Fibroblast of villous mesenchyme (primary cell): ENCODE measurements around the gene PTS. TPM values are rescaled to one million over a fixed set of nuclear protein-coding genes. Genes with fewer than 3 reads are reported as not detected.

Experiments
- DNase-seq: peaks from one replicate; pipeline ENCODE4 v3.0.0-alpha.2; 2010; ENCODE audit warnings: low read depth
- H3K4me3 ChIP-seq: 2 replicates; pipeline ENCODE4 v1.5.1; 2011; ENCODE audit warnings: low read depth, mild to moderate bottlenecking, low read length
- total RNA-seq: library from RNA; depleted of rRNA; stranded (reverse); fragments of >200 nt; gene quantifications from 2 replicates; pipeline ENCODE4 v1.2.3, GENCODE V29; 2012
- TF ChIP-seq, protein P1 (sequence below): IDR thresholded peaks from 2 replicates; pipeline ENCODE4 v1.5.1; 2012; ENCODE audit warnings: low read depth, mild to moderate bottlenecking, low read length; ENCODE audit not compliant: insufficient read depth

The PTS gene
- total RNA-seq, 1 donor = 67.8 TPM

DNA sequence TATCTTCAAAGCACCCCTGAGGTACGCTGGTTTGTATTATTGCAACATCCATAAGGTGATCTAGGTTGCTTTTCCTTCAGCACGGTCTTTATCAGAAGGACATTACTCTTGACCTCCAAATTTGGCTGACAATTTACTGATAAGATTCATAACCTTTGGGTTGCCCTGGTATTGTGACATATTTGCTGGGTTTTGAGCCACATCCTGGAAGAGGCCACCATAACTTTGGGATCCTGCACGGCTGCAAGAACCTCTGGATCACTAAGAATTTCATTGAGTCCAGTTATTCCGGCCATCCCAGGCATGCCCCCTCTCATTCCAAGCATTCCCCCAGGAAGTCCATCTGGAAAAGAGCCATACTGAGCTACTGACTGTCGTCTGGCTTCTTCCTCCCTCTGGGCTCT is 41.0 kb downstream of the PTS start:
- TF ChIP-seq, protein P1, sequence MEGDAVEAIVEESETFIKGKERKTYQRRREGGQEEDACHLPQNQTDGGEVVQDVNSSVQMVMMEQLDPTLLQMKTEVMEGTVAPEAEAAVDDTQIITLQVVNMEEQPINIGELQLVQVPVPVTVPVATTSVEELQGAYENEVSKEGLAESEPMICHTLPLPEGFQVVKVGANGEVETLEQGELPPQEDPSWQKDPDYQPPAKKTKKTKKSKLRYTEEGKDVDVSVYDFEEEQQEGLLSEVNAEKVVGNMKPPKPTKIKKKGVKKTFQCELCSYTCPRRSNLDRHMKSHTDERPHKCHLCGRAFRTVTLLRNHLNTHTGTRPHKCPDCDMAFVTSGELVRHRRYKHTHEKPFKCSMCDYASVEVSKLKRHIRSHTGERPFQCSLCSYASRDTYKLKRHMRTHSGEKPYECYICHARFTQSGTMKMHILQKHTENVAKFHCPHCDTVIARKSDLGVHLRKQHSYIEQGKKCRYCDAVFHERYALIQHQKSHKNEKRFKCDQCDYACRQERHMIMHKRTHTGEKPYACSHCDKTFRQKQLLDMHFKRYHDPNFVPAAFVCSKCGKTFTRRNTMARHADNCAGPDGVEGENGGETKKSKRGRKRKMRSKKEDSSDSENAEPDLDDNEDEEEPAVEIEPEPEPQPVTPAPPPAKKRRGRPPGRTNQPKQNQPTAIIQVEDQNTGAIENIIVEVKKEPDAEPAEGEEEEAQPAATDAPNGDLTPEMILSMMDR = no peak
- no peak overlapping the region for H3K4me3 ChIP-seq
- no peak for DNase-seq

DNA sequence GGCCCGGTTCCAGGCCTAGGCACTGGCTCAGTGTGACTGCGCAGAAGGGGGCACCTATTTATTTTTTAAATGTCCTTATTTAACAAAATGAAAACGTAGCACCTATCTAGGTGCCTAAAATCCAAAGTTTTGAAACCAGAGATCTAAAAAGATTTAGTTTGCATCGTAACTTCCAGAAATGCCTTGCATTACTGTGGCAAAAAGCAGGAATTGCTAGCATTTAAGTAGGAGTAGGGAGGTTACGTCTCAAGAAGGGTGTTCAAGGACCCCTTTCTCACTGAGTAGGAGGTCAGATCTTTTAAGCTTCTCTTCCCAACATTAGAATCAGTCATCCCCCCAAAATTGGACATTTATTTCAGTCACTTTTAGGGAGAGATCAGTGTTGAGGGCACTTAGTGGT is 42.2 kb downstream of the PTS start:
- TF ChIP-seq, protein P1 = no peak
- H3K4me3 ChIP-seq = no peak overlapping the region
- DNase-seq = no peak

DNA sequence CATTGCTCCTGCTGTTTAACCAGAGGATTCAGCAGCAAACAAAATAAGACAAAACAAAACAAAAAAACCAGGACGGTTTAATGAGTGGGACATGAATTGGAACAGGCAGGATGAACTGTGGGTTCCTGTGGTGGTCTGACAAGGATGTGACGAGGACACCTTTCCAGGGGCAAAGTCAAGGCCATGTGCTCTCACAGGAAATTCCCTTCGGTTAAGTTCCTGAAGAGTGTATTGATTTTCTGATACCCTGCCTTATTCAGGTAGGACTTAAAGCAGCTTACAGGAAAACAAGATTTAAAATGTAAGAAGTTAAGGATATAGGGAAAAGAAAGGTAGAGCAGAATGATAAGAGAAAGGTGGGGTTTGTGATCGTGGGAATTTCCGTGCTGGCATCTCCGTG is 42.9 kb downstream of the PTS start:
- TF ChIP-seq, protein P1 = no peak
- no peak for DNase-seq
- H3K4me3 ChIP-seq = no peak overlapping the region

DNA sequence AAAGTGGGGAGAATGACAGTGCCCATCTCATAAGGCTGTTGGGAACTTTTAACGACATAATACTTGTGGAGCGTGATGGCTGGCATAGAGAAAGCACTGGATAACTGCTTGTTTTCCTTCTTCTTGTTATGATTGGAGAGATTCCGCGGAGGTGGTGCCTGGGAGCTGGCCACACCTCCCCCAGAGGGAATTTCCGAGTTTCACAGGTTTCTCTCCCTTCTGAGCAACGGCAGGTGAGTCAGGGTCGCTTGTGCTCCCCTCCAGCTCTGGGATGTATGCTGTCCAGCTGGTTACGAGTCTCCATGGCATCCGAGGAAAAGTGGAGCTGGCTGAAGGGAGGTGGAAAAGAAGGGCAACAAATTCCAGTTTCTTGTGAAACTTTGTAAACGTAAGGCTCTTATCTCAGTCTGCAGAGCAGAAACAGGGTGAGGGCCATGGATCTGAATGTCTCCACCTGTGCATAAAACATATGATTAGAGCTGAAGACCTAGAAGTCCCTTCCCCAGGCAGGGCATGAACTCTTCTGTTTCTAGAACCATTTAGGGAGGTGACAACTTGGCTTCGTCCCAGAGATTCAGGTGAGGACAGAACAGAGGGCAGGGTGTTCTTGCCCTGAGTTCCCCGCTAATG is 44.4 kb downstream of the PTS start:
- DNase-seq = no peak
- no peak overlapping the region for H3K4me3 ChIP-seq
- TF ChIP-seq, protein P1 = no peak

DNA sequence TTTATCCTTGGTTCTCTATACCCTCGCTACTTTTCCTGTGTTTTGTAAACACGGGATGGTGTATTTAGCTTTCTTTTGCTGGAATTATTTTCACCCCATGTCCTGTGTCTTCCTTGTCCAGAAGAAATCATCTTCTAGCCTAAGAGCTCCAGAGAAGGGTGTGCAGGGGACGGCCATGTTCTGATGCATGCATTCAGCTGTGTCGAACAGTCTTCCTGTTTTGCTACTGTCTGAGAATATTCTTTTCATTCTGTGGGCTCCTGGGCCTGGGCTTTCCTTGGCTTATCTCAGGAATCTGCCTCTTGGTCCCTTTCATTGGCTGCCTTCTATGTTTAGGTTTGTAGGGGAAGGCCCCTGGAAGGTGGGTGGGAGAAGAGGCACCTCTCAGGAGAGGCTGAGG is 45.0 kb downstream of the PTS start:
- no peak for DNase-seq
- no peak overlapping the region for H3K4me3 ChIP-seq
- TF ChIP-seq, protein P1 = no peak

DNA sequence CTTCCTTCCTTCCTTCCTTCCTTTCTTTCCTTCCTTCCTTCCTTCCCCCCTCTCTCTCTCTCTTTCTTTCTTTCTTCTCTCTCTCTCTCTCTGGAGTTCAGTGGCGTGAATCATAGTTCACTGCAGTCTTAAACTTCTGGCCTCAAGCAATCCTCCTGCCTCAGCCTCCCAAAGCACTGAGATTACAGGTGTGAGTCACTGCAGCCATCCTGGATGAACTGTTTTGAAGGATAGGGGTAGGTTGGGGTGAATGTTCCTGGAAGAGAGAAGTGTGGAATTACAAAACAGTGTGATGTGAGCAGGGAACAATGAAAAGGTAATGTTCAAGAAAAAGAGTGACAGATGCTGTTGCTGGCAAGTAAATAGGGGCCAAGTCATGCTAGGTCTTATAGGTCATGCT is 46.8 kb downstream of the PTS start:
- no peak overlapping the region for H3K4me3 ChIP-seq
- TF ChIP-seq, protein P1 = no peak
- no peak for DNase-seq
